NB4 (cell line): ENCODE data around the gene NXN.

Source experiments
- DNase-seq: peaks from one replicate; pipeline ENCODE4 v3.0.0; 2010; ENCODE audit warnings: low read depth
- H3K4me3 ChIP-seq: one replicate; pipeline ENCODE4 v1.5.1; 2011; ENCODE audit warnings: mild to moderate bottlenecking, low read depth, low read length, moderate library complexity
- CTCF ChIP-seq: IDR thresholded peaks from one replicate; pipeline ENCODE4 v1.5.1; 2012; ENCODE audit warnings: low read depth, low read length
- MAX ChIP-seq: IDR thresholded peaks from 2 replicates; pipeline ENCODE4 v1.6.1; 2011; ENCODE audit warnings: low read depth, low read length
- MYC ChIP-seq: IDR thresholded peaks from 2 replicates; pipeline ENCODE4 v1.6.1; 2011; ENCODE audit warnings: low read depth, low read length
- POLR2A ChIP-seq: IDR thresholded peaks from 2 replicates; pipeline ENCODE4 v1.6.1; 2011; ENCODE audit warnings: mild to moderate bottlenecking; ENCODE audit not compliant: insufficient read length; ENCODE audit errors: extremely low read depth

NXN gene

GRCh38 chr17:903691-904481, 75.7 kb downstream of the NXN start:
- no peak for TF ChIP-seq POLR2A
- no peak for TF ChIP-seq CTCF
- no peak for TF ChIP-seq MAX
- TF ChIP-seq MYC: no peak
- DNase-seq: no peak
- H3K4me3 ChIP-seq: no peak overlapping the region

- H3K4me3 ChIP-seq: no peak overlapping the region
- DNase-seq: no peak
- TF ChIP-seq CTCF: no peak
- no peak for TF ChIP-seq POLR2A
- no peak for TF ChIP-seq MAX
- TF ChIP-seq MYC: no peak
These were observed 77.1 kb downstream of the NXN start for GRCh38 chr17:902463-902862.

GRCh38 chr17:901964-902363, 77.6 kb downstream of the NXN start:
- no peak for DNase-seq
- TF ChIP-seq MYC (no peak), CTCF (no peak)
- no peak overlapping the region for H3K4me3 ChIP-seq

- no peak overlapping the region for H3K4me3 ChIP-seq
- DNase-seq: no peak
- TF ChIP-seq CTCF (no peak), POLR2A (no peak), MYC (no peak), MAX (no peak)
These were observed 78.2 kb downstream of the NXN start for GRCh38 chr17:901191-901950.

GRCh38 chr17:900336-900934, 79.1 kb downstream of the NXN start:
- no peak for DNase-seq
- TF ChIP-seq MAX: no peak
- no peak for TF ChIP-seq CTCF
- TF ChIP-seq POLR2A: no peak
- H3K4me3 ChIP-seq: no peak overlapping the region
